Measurements from ENCODE around the gene POLR2E.

GRCh38 chr19:1117654-1118053 lies 22.5 kb upstream of the POLR2E start:
- TF ChIP-seq CTCF (IDR thresholded peaks at IDR 0.05) (no peak), POLR2AphosphoS5 (IDR thresholded peaks at IDR 0.05) (no peak), POLR2A (IDR thresholded peaks at IDR 0.05) (no peak)

Data from prostate gland (tissue), 2 donors.